A549 (cell line): ENCODE data around the gene ZNF557. TPM values are rescaled to one million over a fixed set of nuclear protein-coding genes. Genes with fewer than 3 reads are reported as not detected.

ENCODE experiments used
- ATAC-seq, 2 experiments: fragments of 200-7000 bp in 1 of 2; fragments of >200 bp in 1 of 2; cut with Nextera tagmentation in 1 of 2; cut with Tn5 transposase in 1 of 2; 3 replicates each; pipeline versions ENCODE4 v1.8.0 to v1.9.1; 2018 to 2020; ENCODE audit warnings: mild to moderate bottlenecking in 1 of 2, moderate library complexity in 1 of 2
- CTCF ChIA-PET: fragments of 300-600 bp; sonication (Branson Sonifier 250); formaldehyde crosslinking; extraction: SDS; loops from one replicate; lab custom pipeline; 2021; ENCODE audit warnings: antibody characterized with exemption, inconsistent platforms; lab: Yijun Ruan, JAX
- POLR2A ChIA-PET: fragments of 350-600 bp; formaldehyde crosslinking; extraction: SDS; loops from one replicate; lab custom pipeline; 2021; ENCODE audit warnings: antibody characterized with exemption, inconsistent platforms; lab: Yijun Ruan, JAX
- DNase-seq, 2 experiments: peaks; one replicate each; pipeline versions ENCODE4 v3.0.0 to v3.0.0-alpha.2; 2011 to 2016; ENCODE audit warnings: low read depth in 1 of 2, low spot score in 1 of 2
- FAIRE-seq: peaks from 2 replicates; lab custom pipeline; 2011; peaks lifted over from hg19 to GRCh38; lab: Jason Lieb, UNC
- H3K27ac ChIP-seq, 2 experiments: fragments of >200 bp; sonication (Bioruptor Twin); formaldehyde crosslinking; 3 replicates each; pipeline ENCODE4 v1.5.1; 2016 to 2017
- H3K4me1 ChIP-seq: fragments of >200 bp; sonication (Bioruptor Twin); formaldehyde crosslinking; 3 replicates; pipeline ENCODE4 v1.6.1; 2016
- H3K4me2 ChIP-seq: fragments of >200 bp; sonication (Bioruptor Twin); formaldehyde crosslinking; 3 replicates; pipeline ENCODE4 v1.6.1; 2016
- H3K4me3 ChIP-seq: fragments of >200 bp; sonication (Bioruptor Twin); formaldehyde crosslinking; 3 replicates; pipeline ENCODE4 v1.5.1; 2016
- H3K9me3 ChIP-seq: fragments of >200 bp; sonication (Bioruptor Twin); formaldehyde crosslinking; 3 replicates; pipeline ENCODE4 v1.6.1; 2016
- BHLHE40 ChIP-seq: IDR thresholded peaks from 2 replicates; pipeline ENCODE4 v1.6.1; 2012; ENCODE audit warnings: low read depth, low read length, inconsistent platforms
- CBX2 ChIP-seq: fragments of 200-600 bp; sonication (generic); IDR thresholded peaks from 2 replicates; pipeline ENCODE4 v1.6.1; 2016; ENCODE audit warnings: low read depth, mild to moderate bottlenecking, borderline replicate concordance
- CHD2 ChIP-seq: fragments of 150-350 bp; IDR thresholded peaks from 2 replicates; pipeline ENCODE4 v1.6.1; 2014; ENCODE audit warnings: low read length; ENCODE audit not compliant: partially characterized antibody
- CHD4 ChIP-seq: fragments of 200-600 bp; sonication (generic); IDR thresholded peaks from 2 replicates; pipeline ENCODE4 v1.6.1; 2016; ENCODE audit warnings: antibody characterized with exemption, mild to moderate bottlenecking, borderline replicate concordance
- E2F6 ChIP-seq: IDR thresholded peaks from 2 replicates; pipeline ENCODE4 v1.6.1; 2012; ENCODE audit warnings: low read depth, borderline replicate concordance
- GATA3 ChIP-seq: IDR thresholded peaks from 2 replicates; pipeline ENCODE4 v1.6.1; 2012; ENCODE audit warnings: borderline replicate concordance
- HES2 ChIP-seq: fragments of >200 bp; sonication (Bioruptor Twin); formaldehyde crosslinking; IDR thresholded peaks from 2 replicates; pipeline ENCODE4 v1.6.1; 2016
- HEYL ChIP-seq: fragments of 250-450 bp; sonication (Bioruptor Pico); IDR thresholded peaks from 2 replicates; pipeline ENCODE4 v1.8.0; 2021; ENCODE audit warnings: mild to moderate bottlenecking, moderate library complexity
- HMGXB4 ChIP-seq: fragments of 250-450 bp; sonication (Bioruptor Pico); IDR thresholded peaks from 2 replicates; pipeline ENCODE4 v1.5.0; 2021; ENCODE audit warnings: mild to moderate bottlenecking, moderate library complexity, borderline replicate concordance
- HOXA7 ChIP-seq: fragments of 250-450 bp; sonication (Bioruptor Pico); IDR thresholded peaks from 2 replicates; pipeline ENCODE4 v1.5.0; 2020; ENCODE audit warnings: mild to moderate bottlenecking, moderate library complexity
- HOXB13 ChIP-seq: fragments of 250-450 bp; sonication (Bioruptor Pico); IDR thresholded peaks from 2 replicates; pipeline ENCODE4 v1.5.0; 2020; ENCODE audit warnings: low read depth, mild to moderate bottlenecking, moderate library complexity
- HOXB5 ChIP-seq: fragments of 250-450 bp; sonication (Bioruptor Pico); IDR thresholded peaks from 2 replicates; pipeline ENCODE4 v1.5.0; 2020; ENCODE audit warnings: mild to moderate bottlenecking, moderate library complexity
- JUN ChIP-seq, 2 experiments: fragments of >200 bp; sonication (Bioruptor Twin); formaldehyde crosslinking; IDR thresholded peaks; 2 replicates in 1 of 2; 3 replicates in 1 of 2; pipeline ENCODE4 v1.6.1; 2016 to 2017
- JUNB ChIP-seq: fragments of >200 bp; sonication (Bioruptor Twin); formaldehyde crosslinking; IDR thresholded peaks from 2 replicates; pipeline ENCODE4 v1.6.1; 2016
- KDM5A ChIP-seq: fragments of 200-600 bp; sonication (generic); IDR thresholded peaks from 2 replicates; pipeline ENCODE4 v1.6.1; 2016; ENCODE audit warnings: antibody characterized with exemption, mild to moderate bottlenecking
- MAFK ChIP-seq: fragments of 450-650 bp; IDR thresholded peaks from 2 replicates; pipeline ENCODE4 v1.6.1; 2014; ENCODE audit not compliant: partially characterized antibody
- MYC ChIP-seq: IDR thresholded peaks from 2 replicates; pipeline ENCODE4 v1.6.1; 2012; ENCODE audit warnings: mild to moderate bottlenecking, inconsistent platforms, low read length, improper control_type of control experiment, borderline replicate concordance
- NFE2L2 ChIP-seq: fragments of 150-350 bp; conservative IDR thresholded peaks from 2 replicates; pipeline ENCODE4 v1.6.1; 2014; ENCODE audit warnings: low read length
- NPAS2 ChIP-seq: fragments of 250-450 bp; sonication (Bioruptor Pico); IDR thresholded peaks from 2 replicates; pipeline ENCODE4 v1.8.0; 2022; ENCODE audit warnings: mild to moderate bottlenecking, moderate library complexity, borderline replicate concordance
- POLR2A ChIP-seq: IDR thresholded peaks from 2 replicates; pipeline ENCODE4 v1.6.1; 2012; ENCODE audit warnings: mild to moderate bottlenecking, low read length
- POLR2AphosphoS2 ChIP-seq: conservative IDR thresholded peaks from 2 replicates; pipeline ENCODE4 v1.6.1; 2012; ENCODE audit warnings: low read length, improper control_type of control experiment, inconsistent platforms
- RAD21 ChIP-seq, 2 experiments: fragments of >200 bp in 1 of 2; sonication (Bioruptor Twin) in 1 of 2; formaldehyde crosslinking in 1 of 2; IDR thresholded peaks in 1 of 2; conservative IDR thresholded peaks in 1 of 2; 2 replicates in 1 of 2; 3 replicates in 1 of 2; pipeline ENCODE4 v1.6.1; 2012 to 2018; ENCODE audit warnings: inconsistent platforms in 1 of 2
- RARB ChIP-seq: fragments of 250-450 bp; sonication (Bioruptor Pico); IDR thresholded peaks from 2 replicates; pipeline ENCODE4 v1.8.0; 2021; ENCODE audit warnings: mild to moderate bottlenecking, moderate library complexity
- RCOR1 ChIP-seq: fragments of 150-350 bp; IDR thresholded peaks from 2 replicates; pipeline ENCODE4 v1.6.1; 2014; ENCODE audit warnings: antibody characterized with exemption, low read length, low read depth
- RNF2 ChIP-seq: fragments of 200-600 bp; sonication (generic); IDR thresholded peaks from 2 replicates; pipeline ENCODE4 v1.6.1; 2016; ENCODE audit warnings: low read depth, mild to moderate bottlenecking, antibody characterized with exemption, moderate library complexity, borderline replicate concordance
- SMC3 ChIP-seq: fragments of >200 bp; sonication (Bioruptor Twin); formaldehyde crosslinking; IDR thresholded peaks from 3 replicates; pipeline ENCODE4 v1.6.1; 2018; ENCODE audit warnings: inconsistent platforms
- TFCP2L1 ChIP-seq: fragments of 250-450 bp; sonication (Bioruptor Pico); IDR thresholded peaks from 2 replicates; pipeline ENCODE4 v1.5.0; 2021; ENCODE audit warnings: mild to moderate bottlenecking
- TP53 ChIP-seq: fragments of 250-450 bp; sonication (Bioruptor Pico); IDR thresholded peaks from 2 replicates; pipeline ENCODE4 v1.5.0; 2021; ENCODE audit warnings: mild to moderate bottlenecking, moderate library complexity
- USF2 ChIP-seq: fragments of 450-650 bp; IDR thresholded peaks from 2 replicates; pipeline ENCODE4 v1.6.1; 2014; ENCODE audit warnings: antibody characterized with exemption
- ZC3H11A ChIP-seq: fragments of 450-650 bp; IDR thresholded peaks from 2 replicates; pipeline ENCODE4 v1.6.1; 2014; ENCODE audit warnings: antibody characterized with exemption, mild to moderate bottlenecking
- ZFP36 ChIP-seq: fragments of 450-650 bp; IDR thresholded peaks from 2 replicates; pipeline ENCODE4 v1.6.1; 2014; ENCODE audit warnings: borderline replicate concordance; ENCODE audit not compliant: partially characterized antibody
- WGBS: methylation state at CpG from one replicate; pipeline ENCODE4 v1.1.6; 2017; ENCODE audit errors: missing lambda C conversion rate; 5-methylcytosine and 5-hydroxymethylcytosine counted together
- polyA plus RNA-seq, 4 experiments: library from polyadenylated mRNA; depleted of rRNA in 3 of 4; stranded (reverse); fragments of >200 nt; fragmentation: RNase III in 1 of 4; extraction: RNeasy Plus Mini Kit Qiagen cat#74134 plus additional on column Dnase treatment in 1 of 4; gene quantifications; 2 replicates in 3 of 4; 3 replicates in 1 of 4; pipeline ENCODE4 v1.2.3, GENCODE V29; 2011 to 2017

ZNF557 gene
- polyA plus RNA-seq, 2 of the 4 experiments (the other 2 are of a cell fraction) = 2.3 to 4.2 TPM

- TF ChIP-seq HOXB13 (CRISPR knock-in tag) = no peak
- no peak for TF ChIP-seq USF2
- no peak for TF ChIP-seq POLR2A
- no peak for TF ChIP-seq NPAS2 (CRISPR knock-in tag)
- TF ChIP-seq CHD4 = no peak
- TF ChIP-seq HOXB5 (CRISPR knock-in tag) = no peak
- TF ChIP-seq MYC = no peak
- TF ChIP-seq BHLHE40 = no peak
- no peak for TF ChIP-seq TP53
- no peak for TF ChIP-seq HEYL (CRISPR knock-in tag)
- no peak for TF ChIP-seq JUNB
- TF ChIP-seq RNF2 = no peak
- TF ChIP-seq E2F6 = no peak
- no peak for TF ChIP-seq RAD21 (conservative IDR thresholded peaks at IDR 0.05 in 1 of 2, IDR thresholded peaks at IDR 0.05 in 1 of 2)
- no peak for TF ChIP-seq RCOR1
- TF ChIP-seq HES2 = no peak
- TF ChIP-seq SMC3 = no peak
- no peak for TF ChIP-seq NFE2L2
- TF ChIP-seq HMGXB4 = no peak
- no peak overlapping the region for H3K4me2 ChIP-seq
- no peak overlapping the region for H3K4me3 ChIP-seq
- no peaks in the 10 kb centered on the region for H3K9me3 ChIP-seq
- no peak for ATAC-seq
- WGBS = 82% methylated on average over 7 of the region's 11 CpGs
- CTCF ChIA-PET = no interaction called here
- no peaks in the 10 kb centered on the region for H3K4me1 ChIP-seq
- DNase-seq = no peak
- FAIRE-seq = no peak
- H3K27ac ChIP-seq = no peak overlapping the region
- POLR2A ChIA-PET = no interaction called here
Measured at GRCh38 chr19:7117248-7117647, 47.7 kb downstream of the ZNF557 start.

GRCh38 chr19:7119582-7119981 lies 50.1 kb downstream of the ZNF557 start:
- Histone ChIP-seq H3K4me2 (no peak overlapping the region), H3K4me3 (no peak overlapping the region), H3K9me3 (no peaks in the 10 kb centered on the region), H3K4me1 (no peaks in the 10 kb centered on the region), H3K27ac (no peak overlapping the region)
- ChIA-PET POLR2A (no interaction called here), CTCF (interaction anchor here (2.0 kb wide), 1 partner anchor 17 kb away, joined by 6 read pairs; no protein-coding TSS in a partner anchor)
- no peak for DNase-seq
- no peak for ATAC-seq
- FAIRE-seq = no peak
- TF ChIP-seq ZC3H11A (no peak), CHD2 (no peak), NFE2L2 (no peak), JUN (IDR thresholded peaks at IDR 0.05) (no peak), RCOR1 (no peak), GATA3 (no peak), CBX2 (no peak)
- WGBS = 91% methylated on average over 14 of the region's 14 CpGs

GRCh38 chr19:7120499-7120898 lies 51.0 kb downstream of the ZNF557 start:
- DNase-seq = no peak
- H3K4me2 ChIP-seq = no peak overlapping the region
- TF ChIP-seq TFCP2L1 (CRISPR knock-in tag) (no peak), HOXB5 (CRISPR knock-in tag) (no peak), E2F6 (no peak), MAFK (no peak), HES2 (no peak), HEYL (CRISPR knock-in tag) (no peak), CHD2 (no peak), CHD4 (no peak), POLR2AphosphoS2 (no peak), RNF2 (no peak), KDM5A (no peak), JUN (IDR thresholded peaks at IDR 0.05) (no peak), ZFP36 (no peak), HOXA7 (CRISPR knock-in tag) (no peak), RARB (CRISPR knock-in tag) (no peak)
- POLR2A ChIA-PET = no interaction called here
- no peaks in the 10 kb centered on the region; the same call in 2 of the 3 replicates for H3K9me3 ChIP-seq
- H3K4me3 ChIP-seq = no peak overlapping the region
- FAIRE-seq = no peak
- CTCF ChIA-PET = no interaction called here
- WGBS = 92% methylated on average over 10 of the region's 10 CpGs
- ATAC-seq = no peak
- no peaks in the 10 kb centered on the region for H3K4me1 ChIP-seq
- no peak overlapping the region for H3K27ac ChIP-seq
